Liver (tissue), 3 donors: Measurements from ENCODE around the gene BASP1.

ENCODE experiments used
- EGR1 ChIP-seq, 2 donors: IDR thresholded peaks; 2 replicates each; pipeline ENCODE4 v1.6.1; 2016 to 2018; ENCODE audit warnings: antibody characterized with exemption in 2 of 2, low read depth in 2 of 2
- RAD21 ChIP-seq, 2 donors: IDR thresholded peaks; 2 replicates each; pipeline ENCODE4 v1.6.1; 2016; ENCODE audit warnings: antibody characterized with exemption in 2 of 2, mild to moderate bottlenecking in 2 of 2
- TF ChIP-seq, protein P1 (sequence below): fragments of 150-350 bp; IDR thresholded peaks from 2 replicates; pipeline ENCODE4 v1.5.1; 2017; ENCODE audit warnings: improper control_type of control experiment, low read depth, low read length; ENCODE audit not compliant: missing input control
- TF ChIP-seq, protein P2 (sequence below): IDR thresholded peaks from 2 replicates; pipeline ENCODE4 v1.6.1; 2016; ENCODE audit warnings: antibody characterized with exemption
- TF ChIP-seq, protein P3 (sequence below): IDR thresholded peaks from 2 replicates; pipeline ENCODE4 v1.6.1; 2016; ENCODE audit warnings: antibody characterized with exemption
- TF ChIP-seq, protein P4 (sequence below): IDR thresholded peaks from 2 replicates; pipeline ENCODE4 v1.6.1; 2016; ENCODE audit warnings: antibody characterized with exemption
- TF ChIP-seq, protein P5 (sequence below): IDR thresholded peaks from 2 replicates; pipeline ENCODE4 v1.6.1; 2016; ENCODE audit warnings: antibody characterized with exemption, mild to moderate bottlenecking
- donor health status: healthy.
- donor health status: healthy.

DNA sequence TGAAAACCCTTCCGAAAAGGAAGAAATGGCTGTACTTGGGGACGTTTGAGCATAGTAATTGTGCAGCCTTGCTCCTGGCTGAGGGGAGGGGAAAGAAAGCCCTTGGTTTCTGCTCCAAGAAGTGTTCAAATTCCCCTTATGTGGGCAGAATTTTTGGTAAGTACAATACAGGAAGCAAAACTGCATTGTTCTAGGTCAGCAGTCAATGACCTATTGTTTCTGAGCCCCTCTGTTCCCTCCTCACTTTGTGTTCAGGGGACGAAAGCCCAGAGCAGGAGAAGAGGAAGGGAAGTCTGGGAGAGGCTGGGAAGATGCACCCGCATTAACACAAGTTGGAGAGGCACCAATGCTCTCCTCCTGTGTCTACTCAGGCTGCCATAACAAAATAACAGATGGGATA is 11.9 kb downstream of the BASP1 start:
- TF ChIP-seq, protein P1, sequence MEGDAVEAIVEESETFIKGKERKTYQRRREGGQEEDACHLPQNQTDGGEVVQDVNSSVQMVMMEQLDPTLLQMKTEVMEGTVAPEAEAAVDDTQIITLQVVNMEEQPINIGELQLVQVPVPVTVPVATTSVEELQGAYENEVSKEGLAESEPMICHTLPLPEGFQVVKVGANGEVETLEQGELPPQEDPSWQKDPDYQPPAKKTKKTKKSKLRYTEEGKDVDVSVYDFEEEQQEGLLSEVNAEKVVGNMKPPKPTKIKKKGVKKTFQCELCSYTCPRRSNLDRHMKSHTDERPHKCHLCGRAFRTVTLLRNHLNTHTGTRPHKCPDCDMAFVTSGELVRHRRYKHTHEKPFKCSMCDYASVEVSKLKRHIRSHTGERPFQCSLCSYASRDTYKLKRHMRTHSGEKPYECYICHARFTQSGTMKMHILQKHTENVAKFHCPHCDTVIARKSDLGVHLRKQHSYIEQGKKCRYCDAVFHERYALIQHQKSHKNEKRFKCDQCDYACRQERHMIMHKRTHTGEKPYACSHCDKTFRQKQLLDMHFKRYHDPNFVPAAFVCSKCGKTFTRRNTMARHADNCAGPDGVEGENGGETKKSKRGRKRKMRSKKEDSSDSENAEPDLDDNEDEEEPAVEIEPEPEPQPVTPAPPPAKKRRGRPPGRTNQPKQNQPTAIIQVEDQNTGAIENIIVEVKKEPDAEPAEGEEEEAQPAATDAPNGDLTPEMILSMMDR = no peak
- TF ChIP-seq, protein P2, sequence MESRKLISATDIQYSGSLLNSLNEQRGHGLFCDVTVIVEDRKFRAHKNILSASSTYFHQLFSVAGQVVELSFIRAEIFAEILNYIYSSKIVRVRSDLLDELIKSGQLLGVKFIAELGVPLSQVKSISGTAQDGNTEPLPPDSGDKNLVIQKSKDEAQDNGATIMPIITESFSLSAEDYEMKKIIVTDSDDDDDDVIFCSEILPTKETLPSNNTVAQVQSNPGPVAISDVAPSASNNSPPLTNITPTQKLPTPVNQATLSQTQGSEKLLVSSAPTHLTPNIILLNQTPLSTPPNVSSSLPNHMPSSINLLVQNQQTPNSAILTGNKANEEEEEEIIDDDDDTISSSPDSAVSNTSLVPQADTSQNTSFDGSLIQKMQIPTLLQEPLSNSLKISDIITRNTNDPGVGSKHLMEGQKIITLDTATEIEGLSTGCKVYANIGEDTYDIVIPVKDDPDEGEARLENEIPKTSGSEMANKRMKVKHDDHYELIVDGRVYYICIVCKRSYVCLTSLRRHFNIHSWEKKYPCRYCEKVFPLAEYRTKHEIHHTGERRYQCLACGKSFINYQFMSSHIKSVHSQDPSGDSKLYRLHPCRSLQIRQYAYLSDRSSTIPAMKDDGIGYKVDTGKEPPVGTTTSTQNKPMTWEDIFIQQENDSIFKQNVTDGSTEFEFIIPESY = no peak
- no peak for TF ChIP-seq RAD21 (IDR thresholded peaks at IDR 0.05)
- TF ChIP-seq, protein P3, sequence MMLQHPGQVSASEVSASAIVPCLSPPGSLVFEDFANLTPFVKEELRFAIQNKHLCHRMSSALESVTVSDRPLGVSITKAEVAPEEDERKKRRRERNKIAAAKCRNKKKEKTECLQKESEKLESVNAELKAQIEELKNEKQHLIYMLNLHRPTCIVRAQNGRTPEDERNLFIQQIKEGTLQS = no peak
- TF ChIP-seq, protein P4, sequence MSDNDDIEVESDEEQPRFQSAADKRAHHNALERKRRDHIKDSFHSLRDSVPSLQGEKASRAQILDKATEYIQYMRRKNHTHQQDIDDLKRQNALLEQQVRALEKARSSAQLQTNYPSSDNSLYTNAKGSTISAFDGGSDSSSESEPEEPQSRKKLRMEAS = no peak
- TF ChIP-seq, protein P5, sequence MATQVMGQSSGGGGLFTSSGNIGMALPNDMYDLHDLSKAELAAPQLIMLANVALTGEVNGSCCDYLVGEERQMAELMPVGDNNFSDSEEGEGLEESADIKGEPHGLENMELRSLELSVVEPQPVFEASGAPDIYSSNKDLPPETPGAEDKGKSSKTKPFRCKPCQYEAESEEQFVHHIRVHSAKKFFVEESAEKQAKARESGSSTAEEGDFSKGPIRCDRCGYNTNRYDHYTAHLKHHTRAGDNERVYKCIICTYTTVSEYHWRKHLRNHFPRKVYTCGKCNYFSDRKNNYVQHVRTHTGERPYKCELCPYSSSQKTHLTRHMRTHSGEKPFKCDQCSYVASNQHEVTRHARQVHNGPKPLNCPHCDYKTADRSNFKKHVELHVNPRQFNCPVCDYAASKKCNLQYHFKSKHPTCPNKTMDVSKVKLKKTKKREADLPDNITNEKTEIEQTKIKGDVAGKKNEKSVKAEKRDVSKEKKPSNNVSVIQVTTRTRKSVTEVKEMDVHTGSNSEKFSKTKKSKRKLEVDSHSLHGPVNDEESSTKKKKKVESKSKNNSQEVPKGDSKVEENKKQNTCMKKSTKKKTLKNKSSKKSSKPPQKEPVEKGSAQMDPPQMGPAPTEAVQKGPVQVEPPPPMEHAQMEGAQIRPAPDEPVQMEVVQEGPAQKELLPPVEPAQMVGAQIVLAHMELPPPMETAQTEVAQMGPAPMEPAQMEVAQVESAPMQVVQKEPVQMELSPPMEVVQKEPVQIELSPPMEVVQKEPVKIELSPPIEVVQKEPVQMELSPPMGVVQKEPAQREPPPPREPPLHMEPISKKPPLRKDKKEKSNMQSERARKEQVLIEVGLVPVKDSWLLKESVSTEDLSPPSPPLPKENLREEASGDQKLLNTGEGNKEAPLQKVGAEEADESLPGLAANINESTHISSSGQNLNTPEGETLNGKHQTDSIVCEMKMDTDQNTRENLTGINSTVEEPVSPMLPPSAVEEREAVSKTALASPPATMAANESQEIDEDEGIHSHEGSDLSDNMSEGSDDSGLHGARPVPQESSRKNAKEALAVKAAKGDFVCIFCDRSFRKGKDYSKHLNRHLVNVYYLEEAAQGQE = no peak
- TF ChIP-seq EGR1 (IDR thresholded peaks at IDR 0.05; ENCODE audit: low read depth in 2 of 2) = no peak
